ENCODE results near the gene MFAP4.

DNA sequence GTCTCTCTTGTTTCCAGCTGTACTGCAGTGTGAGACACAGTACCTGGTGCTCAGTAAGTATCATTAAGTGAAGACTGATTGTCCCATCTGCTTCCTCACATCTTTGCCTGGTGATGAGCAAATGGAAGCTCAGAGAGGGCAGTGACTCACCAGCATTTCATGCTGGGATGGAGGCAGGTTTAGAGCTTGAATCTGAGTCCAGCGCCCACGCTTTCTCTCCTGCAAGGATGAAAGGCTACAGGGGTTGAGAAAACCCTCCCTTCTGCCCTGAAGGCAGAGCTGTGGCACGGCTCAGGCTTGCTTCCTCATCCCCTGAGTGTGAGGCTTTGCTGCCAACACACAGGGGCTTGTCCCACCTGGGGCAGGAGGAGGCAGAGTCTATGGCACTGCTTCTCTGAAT is 22.5 kb upstream of the MFAP4 start:
- TF ChIP-seq, protein P1, sequence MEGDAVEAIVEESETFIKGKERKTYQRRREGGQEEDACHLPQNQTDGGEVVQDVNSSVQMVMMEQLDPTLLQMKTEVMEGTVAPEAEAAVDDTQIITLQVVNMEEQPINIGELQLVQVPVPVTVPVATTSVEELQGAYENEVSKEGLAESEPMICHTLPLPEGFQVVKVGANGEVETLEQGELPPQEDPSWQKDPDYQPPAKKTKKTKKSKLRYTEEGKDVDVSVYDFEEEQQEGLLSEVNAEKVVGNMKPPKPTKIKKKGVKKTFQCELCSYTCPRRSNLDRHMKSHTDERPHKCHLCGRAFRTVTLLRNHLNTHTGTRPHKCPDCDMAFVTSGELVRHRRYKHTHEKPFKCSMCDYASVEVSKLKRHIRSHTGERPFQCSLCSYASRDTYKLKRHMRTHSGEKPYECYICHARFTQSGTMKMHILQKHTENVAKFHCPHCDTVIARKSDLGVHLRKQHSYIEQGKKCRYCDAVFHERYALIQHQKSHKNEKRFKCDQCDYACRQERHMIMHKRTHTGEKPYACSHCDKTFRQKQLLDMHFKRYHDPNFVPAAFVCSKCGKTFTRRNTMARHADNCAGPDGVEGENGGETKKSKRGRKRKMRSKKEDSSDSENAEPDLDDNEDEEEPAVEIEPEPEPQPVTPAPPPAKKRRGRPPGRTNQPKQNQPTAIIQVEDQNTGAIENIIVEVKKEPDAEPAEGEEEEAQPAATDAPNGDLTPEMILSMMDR (conservative IDR thresholded peaks at IDR 0.05) = no peak
- no peak for TF ChIP-seq EZH2 (IDR thresholded peaks at IDR 0.05; ENCODE audit: low read depth)

All from PC-9 (cell line).